ENCODE measurements around the gene AGBL1.

AGBL1 gene

DNA sequence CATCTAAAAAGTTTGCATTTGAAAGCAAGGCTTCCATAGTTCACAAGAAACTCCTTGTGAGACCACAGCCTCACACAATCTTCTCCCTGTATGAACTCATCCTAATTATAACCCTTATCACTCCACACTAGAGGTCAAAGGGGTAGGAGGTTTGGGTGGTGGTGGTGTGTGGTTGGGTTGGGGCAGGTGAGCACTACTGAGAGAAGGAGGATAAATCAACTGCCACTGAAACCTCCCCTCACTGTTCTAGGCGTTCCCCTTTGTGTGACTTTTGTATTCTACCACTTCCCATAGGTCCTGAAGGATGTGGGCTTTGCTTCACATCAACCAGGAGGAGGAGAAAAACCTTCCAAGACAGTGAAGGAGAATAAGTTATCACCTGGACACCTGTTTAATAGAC, 6.4 kb upstream of the AGBL1 start (continued):
- TF ChIP-seq ZNF266 (tag by site-specific recombination; IDR thresholded peaks at IDR 0.05; ENCODE audit: low read depth), result no peak
- no peak for TF ChIP-seq ZNF521 (tag by site-specific recombination; IDR thresholded peaks at IDR 0.05)
- TF ChIP-seq ZNF629 (tag by site-specific recombination; IDR thresholded peaks at IDR 0.05), result no peak
- TF ChIP-seq MZF1 (tag by site-specific recombination; IDR thresholded peaks at IDR 0.05; ENCODE audit: borderline replicate concordance), result no peak
- no peak for TF ChIP-seq ZNF155 (tag by site-specific recombination; IDR thresholded peaks at IDR 0.05)
- TF ChIP-seq, protein P1, sequence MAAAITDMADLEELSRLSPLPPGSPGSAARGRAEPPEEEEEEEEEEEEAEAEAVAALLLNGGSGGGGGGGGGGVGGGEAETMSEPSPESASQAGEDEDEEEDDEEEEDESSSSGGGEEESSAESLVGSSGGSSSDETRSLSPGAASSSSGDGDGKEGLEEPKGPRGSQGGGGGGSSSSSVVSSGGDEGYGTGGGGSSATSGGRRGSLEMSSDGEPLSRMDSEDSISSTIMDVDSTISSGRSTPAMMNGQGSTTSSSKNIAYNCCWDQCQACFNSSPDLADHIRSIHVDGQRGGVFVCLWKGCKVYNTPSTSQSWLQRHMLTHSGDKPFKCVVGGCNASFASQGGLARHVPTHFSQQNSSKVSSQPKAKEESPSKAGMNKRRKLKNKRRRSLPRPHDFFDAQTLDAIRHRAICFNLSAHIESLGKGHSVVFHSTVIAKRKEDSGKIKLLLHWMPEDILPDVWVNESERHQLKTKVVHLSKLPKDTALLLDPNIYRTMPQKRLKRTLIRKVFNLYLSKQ (tag by site-specific recombination; IDR thresholded peaks at IDR 0.05; ENCODE audit: borderline replicate concordance), result no peak
- TF ChIP-seq ZNF202 (tag by site-specific recombination; IDR thresholded peaks at IDR 0.05; ENCODE audit: borderline replicate concordance), result no peak
- TF ChIP-seq ZNF302 (tag by site-specific recombination; IDR thresholded peaks at IDR 0.05; ENCODE audit: low read depth), result no peak

DNA sequence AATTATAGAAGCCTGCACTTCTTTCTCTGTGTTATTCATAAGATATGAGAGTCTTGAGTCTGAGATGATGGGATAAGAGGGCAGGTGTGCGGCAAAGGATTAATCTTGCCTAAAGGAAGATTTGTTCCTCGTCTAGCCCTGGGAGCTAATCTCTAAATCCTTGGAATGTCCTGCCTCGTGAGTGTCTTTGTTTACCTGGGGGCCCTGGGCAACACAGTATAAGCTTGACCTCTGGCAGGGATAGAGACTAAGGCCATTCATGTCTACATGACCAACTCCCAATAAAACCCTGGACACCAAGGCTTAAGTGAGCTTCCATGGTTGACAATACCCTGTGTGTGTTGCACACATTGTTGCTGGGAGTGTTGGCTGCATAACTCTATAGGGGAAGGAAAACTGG, 3.2 kb upstream of the AGBL1 start:
- Histone ChIP-seq H3K27ac (ENCODE audit: extremely low read depth, low read depth, low read length) (no peak overlapping the region), H3K4me1 (ENCODE audit: control insufficient read depth, insufficient read depth, low read length) (no peaks in the 10 kb centered on the region), H3K36me3 (ENCODE audit: control insufficient read depth in 2 of 2, insufficient read depth in 1 of 2, low read length in 2 of 2) (no peaks in the 10 kb centered on the region), H3K9me3 (ENCODE audit: control insufficient read depth, insufficient read depth, low read depth, low read length) (no peaks in the 10 kb centered on the region), H3K4me3 (ENCODE audit: low read depth, low read length) (no peak overlapping the region)
- CTCF ChIA-PET, result no interaction called here
- TF ChIP-seq ZNF16 (tag by site-specific recombination; IDR thresholded peaks at IDR 0.05; ENCODE audit: low read depth), result no peak
- no peak for TF ChIP-seq ZNF174 (tag by site-specific recombination; IDR thresholded peaks at IDR 0.05)
- no peak for TF ChIP-seq KLF10 (tag by site-specific recombination; IDR thresholded peaks at IDR 0.05)
- TF ChIP-seq, protein P2, sequence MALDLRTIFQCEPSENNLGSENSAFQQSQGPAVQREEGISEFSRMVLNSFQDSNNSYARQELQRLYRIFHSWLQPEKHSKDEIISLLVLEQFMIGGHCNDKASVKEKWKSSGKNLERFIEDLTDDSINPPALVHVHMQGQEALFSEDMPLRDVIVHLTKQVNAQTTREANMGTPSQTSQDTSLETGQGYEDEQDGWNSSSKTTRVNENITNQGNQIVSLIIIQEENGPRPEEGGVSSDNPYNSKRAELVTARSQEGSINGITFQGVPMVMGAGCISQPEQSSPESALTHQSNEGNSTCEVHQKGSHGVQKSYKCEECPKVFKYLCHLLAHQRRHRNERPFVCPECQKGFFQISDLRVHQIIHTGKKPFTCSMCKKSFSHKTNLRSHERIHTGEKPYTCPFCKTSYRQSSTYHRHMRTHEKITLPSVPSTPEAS (tag by site-specific recombination; IDR thresholded peaks at IDR 0.05), result no peak
- TF ChIP-seq SCRT2 (tag by site-specific recombination; IDR thresholded peaks at IDR 0.05), result no peak
- no peak for TF ChIP-seq ZNF626 (tag by site-specific recombination; IDR thresholded peaks at IDR 0.05)
- TF ChIP-seq, protein P3, sequence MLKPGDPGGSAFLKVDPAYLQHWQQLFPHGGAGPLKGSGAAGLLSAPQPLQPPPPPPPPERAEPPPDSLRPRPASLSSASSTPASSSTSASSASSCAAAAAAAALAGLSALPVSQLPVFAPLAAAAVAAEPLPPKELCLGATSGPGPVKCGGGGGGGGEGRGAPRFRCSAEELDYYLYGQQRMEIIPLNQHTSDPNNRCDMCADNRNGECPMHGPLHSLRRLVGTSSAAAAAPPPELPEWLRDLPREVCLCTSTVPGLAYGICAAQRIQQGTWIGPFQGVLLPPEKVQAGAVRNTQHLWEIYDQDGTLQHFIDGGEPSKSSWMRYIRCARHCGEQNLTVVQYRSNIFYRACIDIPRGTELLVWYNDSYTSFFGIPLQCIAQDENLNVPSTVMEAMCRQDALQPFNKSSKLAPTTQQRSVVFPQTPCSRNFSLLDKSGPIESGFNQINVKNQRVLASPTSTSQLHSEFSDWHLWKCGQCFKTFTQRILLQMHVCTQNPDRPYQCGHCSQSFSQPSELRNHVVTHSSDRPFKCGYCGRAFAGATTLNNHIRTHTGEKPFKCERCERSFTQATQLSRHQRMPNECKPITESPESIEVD (tag by site-specific recombination; IDR thresholded peaks at IDR 0.05), result no peak
- no peak for TF ChIP-seq ZNF791 (tag by site-specific recombination; IDR thresholded peaks at IDR 0.05)
- no peak for TF ChIP-seq ZNF366 (tag by site-specific recombination; conservative IDR thresholded peaks at IDR 0.05)
- TF ChIP-seq, protein P4, sequence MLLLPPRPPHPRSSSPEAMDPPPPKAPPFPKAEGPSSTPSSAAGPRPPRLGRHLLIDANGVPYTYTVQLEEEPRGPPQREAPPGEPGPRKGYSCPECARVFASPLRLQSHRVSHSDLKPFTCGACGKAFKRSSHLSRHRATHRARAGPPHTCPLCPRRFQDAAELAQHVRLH (tag by site-specific recombination; IDR thresholded peaks at IDR 0.05), result no peak
- no peak for TF ChIP-seq ZNF239 (tag by site-specific recombination; IDR thresholded peaks at IDR 0.05)
- no peak for TF ChIP-seq SETDB1 (IDR thresholded peaks at IDR 0.05; ENCODE audit: insufficient read length, low read length)
- no peak for TF ChIP-seq ZNF76 (tag by site-specific recombination; IDR thresholded peaks at IDR 0.05; ENCODE audit: borderline replicate concordance, low read depth)
- no peak for TF ChIP-seq ZNF677 (tag by site-specific recombination; IDR thresholded peaks at IDR 0.05)
- TF ChIP-seq ZNF785 (tag by site-specific recombination; IDR thresholded peaks at IDR 0.05), result no peak
- TF ChIP-seq ZFP3 (tag by site-specific recombination; IDR thresholded peaks at IDR 0.05; ENCODE audit: low read depth), result no peak
- TF ChIP-seq, protein P5, sequence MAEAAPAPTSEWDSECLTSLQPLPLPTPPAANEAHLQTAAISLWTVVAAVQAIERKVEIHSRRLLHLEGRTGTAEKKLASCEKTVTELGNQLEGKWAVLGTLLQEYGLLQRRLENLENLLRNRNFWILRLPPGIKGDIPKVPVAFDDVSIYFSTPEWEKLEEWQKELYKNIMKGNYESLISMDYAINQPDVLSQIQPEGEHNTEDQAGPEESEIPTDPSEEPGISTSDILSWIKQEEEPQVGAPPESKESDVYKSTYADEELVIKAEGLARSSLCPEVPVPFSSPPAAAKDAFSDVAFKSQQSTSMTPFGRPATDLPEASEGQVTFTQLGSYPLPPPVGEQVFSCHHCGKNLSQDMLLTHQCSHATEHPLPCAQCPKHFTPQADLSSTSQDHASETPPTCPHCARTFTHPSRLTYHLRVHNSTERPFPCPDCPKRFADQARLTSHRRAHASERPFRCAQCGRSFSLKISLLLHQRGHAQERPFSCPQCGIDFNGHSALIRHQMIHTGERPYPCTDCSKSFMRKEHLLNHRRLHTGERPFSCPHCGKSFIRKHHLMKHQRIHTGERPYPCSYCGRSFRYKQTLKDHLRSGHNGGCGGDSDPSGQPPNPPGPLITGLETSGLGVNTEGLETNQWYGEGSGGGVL (tag by site-specific recombination; IDR thresholded peaks at IDR 0.05), result no peak
- TF ChIP-seq SCRT1 (tag by site-specific recombination; IDR thresholded peaks at IDR 0.05; ENCODE audit: borderline replicate concordance), result no peak
- no peak for TF ChIP-seq ZFP41 (tag by site-specific recombination; IDR thresholded peaks at IDR 0.05; ENCODE audit: borderline replicate concordance)
- POLR2A ChIA-PET, result no interaction called here
